ENCODE results near the gene GALNT2. TPM values are rescaled to one million over a fixed set of nuclear protein-coding genes. Genes with fewer than 3 reads are reported as not detected.

Gene GALNT2
- total RNA-seq, 1 experiment from 2014 or later: 141 TPM

DNA sequence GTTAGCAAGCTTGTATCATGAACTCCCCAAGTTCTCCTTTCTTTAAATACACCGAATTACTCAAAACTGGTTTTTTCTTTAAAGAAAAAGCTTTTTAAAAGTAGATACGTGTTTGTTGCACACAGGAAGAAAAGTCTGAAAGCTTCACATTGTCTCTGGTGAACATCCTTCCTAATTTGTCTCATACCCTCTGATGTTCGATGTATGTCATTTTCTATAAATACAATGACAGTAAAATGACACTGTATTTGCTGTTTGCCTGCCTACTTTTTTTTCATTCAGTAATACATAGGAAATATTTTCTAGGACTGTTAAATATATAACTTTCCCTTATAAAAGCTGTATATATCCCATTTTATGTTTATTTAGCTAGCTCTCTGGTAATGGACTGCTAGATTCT lies 153.9 kb downstream of the GALNT2 start:
- Mint-ChIP-seq H3K4me3 (ENCODE audit: low read depth, unreplicated experiment) (no peak overlapping the region), H3K9me3 (ENCODE audit: low read depth, unreplicated experiment) (peaks cover 3% of the 10 kb centered on the region), H3K4me1 (ENCODE audit: low read depth, unreplicated experiment) (peaks cover 7% of the 10 kb centered on the region), H3K36me3 (ENCODE audit: insufficient read depth, unreplicated experiment) (peaks cover 10% of the 10 kb centered on the region), H3K27ac (ENCODE audit: unreplicated experiment) (no peak overlapping the region), H3K27me3 (ENCODE audit: unreplicated experiment) (no peaks in the 10 kb centered on the region)
- no TSS peak for BruUV-seq (replicated peaks)
- intact Hi-C loops (cut with micrococcal nuclease; ENCODE audit: unreplicated experiment): no loop called here
- CTCF ChIA-PET: no interaction called here
- TF ChIP-seq, protein P1, sequence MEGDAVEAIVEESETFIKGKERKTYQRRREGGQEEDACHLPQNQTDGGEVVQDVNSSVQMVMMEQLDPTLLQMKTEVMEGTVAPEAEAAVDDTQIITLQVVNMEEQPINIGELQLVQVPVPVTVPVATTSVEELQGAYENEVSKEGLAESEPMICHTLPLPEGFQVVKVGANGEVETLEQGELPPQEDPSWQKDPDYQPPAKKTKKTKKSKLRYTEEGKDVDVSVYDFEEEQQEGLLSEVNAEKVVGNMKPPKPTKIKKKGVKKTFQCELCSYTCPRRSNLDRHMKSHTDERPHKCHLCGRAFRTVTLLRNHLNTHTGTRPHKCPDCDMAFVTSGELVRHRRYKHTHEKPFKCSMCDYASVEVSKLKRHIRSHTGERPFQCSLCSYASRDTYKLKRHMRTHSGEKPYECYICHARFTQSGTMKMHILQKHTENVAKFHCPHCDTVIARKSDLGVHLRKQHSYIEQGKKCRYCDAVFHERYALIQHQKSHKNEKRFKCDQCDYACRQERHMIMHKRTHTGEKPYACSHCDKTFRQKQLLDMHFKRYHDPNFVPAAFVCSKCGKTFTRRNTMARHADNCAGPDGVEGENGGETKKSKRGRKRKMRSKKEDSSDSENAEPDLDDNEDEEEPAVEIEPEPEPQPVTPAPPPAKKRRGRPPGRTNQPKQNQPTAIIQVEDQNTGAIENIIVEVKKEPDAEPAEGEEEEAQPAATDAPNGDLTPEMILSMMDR (IDR thresholded peaks at IDR 0.05; ENCODE audit: unreplicated experiment): no peak
- no peak for DNase-seq

DNA sequence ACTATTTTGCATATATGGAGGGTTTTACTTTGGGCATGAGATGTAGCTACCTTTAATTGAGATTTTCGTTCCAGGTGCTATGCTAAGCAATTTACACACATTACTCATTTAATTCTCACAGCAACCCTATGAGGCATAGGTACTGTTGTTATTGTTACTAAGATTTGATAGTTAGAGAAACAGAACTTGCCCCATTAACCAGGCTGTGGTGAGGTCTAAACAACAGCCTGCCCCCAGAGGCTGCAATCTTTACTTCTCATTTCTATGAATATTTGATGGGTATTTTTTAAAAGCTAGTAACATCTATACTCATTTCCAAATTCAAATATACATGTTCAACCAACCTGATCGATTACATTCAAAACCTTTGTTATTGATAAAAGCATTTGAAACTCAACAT lies 155.6 kb downstream of the GALNT2 start:
- intact Hi-C loops (cut with micrococcal nuclease; ENCODE audit: unreplicated experiment): no loop called here
- no peaks in the 10 kb centered on the region for H3K9me3 Mint-ChIP-seq (ENCODE audit: low read depth, unreplicated experiment)
- CTCF ChIA-PET: interaction anchor here (0.6 kb wide), 1 partner anchor 321 kb away, joined by 3 read pairs; no protein-coding TSS in a partner anchor
- no peaks in the 10 kb centered on the region for H3K27me3 Mint-ChIP-seq (ENCODE audit: unreplicated experiment)
- DNase-seq: no peak
- no TSS peak for BruUV-seq (replicated peaks)
- peaks cover 10% of the 10 kb centered on the region for H3K36me3 Mint-ChIP-seq (ENCODE audit: insufficient read depth, unreplicated experiment)
- no peak overlapping the region for H3K4me3 Mint-ChIP-seq (ENCODE audit: low read depth, unreplicated experiment)
- peaks cover 7% of the 10 kb centered on the region for H3K4me1 Mint-ChIP-seq (ENCODE audit: low read depth, unreplicated experiment)
- TF ChIP-seq, protein P1 (IDR thresholded peaks at IDR 0.05; ENCODE audit: unreplicated experiment): no peak
- H3K27ac Mint-ChIP-seq (ENCODE audit: unreplicated experiment): no peak overlapping the region

DNA sequence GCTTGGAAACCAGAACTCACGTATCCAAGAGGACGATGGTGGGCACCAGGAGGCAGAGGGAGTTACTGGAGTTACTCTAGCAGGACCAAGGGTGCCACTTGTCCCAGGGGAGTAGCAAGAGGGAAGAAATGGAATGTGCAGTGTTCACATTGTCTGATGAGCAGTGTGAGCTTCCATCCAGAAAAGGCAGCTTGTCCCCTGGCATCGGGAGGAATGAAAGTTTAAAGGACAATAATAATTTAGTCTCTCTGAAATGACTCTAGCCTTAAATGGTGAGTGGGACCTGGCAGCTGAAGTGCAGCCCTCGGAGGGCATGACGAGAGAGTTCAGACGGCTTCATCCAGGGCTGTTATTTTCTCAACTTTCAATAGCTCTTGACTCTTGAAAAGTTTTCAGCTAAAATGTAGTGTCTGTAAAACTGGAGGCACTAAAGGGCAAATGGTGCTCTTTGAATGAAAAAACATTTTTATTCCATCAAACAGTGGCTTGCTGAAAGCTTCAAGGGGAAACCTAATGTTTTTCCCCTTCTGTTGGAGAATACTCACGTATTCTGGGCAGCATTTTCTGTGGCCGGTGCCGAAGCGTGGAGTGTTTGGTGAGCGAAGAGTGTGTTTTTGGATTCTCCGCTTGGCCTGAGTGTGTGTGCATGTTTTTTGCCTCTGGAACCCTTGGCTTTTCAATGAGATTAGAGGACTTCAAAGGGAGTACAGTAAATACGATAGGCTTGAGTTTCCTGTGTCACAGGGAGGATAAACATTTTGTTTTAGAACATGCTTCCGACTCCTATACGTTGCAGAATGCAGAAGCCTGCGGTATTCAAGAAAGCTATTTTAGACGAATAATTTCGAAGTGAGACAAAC lies 157.3 kb downstream of the GALNT2 start:
- Mint-ChIP-seq H3K4me3 (ENCODE audit: low read depth, unreplicated experiment) (no peak overlapping the region), H3K9me3 (ENCODE audit: low read depth, unreplicated experiment) (no peaks in the 10 kb centered on the region), H3K27ac (ENCODE audit: unreplicated experiment) (no peak overlapping the region), H3K27me3 (ENCODE audit: unreplicated experiment) (no peaks in the 10 kb centered on the region), H3K4me1 (ENCODE audit: low read depth, unreplicated experiment) (peaks cover 4% of the 10 kb centered on the region), H3K36me3 (ENCODE audit: insufficient read depth, unreplicated experiment) (peaks cover 6% of the 10 kb centered on the region)
- DNase-seq: no peak
- TF ChIP-seq, protein P1 (IDR thresholded peaks at IDR 0.05; ENCODE audit: unreplicated experiment): no peak
- BruUV-seq (replicated peaks): no TSS peak
- CTCF ChIA-PET: interaction anchor here (0.7 to 1.1 kb wide), 3 partner anchors 13 to 981 kb away, joined by 3 read pairs; no protein-coding TSS in a partner anchor
- intact Hi-C loops (cut with micrococcal nuclease; ENCODE audit: unreplicated experiment): no loop called here

DNA sequence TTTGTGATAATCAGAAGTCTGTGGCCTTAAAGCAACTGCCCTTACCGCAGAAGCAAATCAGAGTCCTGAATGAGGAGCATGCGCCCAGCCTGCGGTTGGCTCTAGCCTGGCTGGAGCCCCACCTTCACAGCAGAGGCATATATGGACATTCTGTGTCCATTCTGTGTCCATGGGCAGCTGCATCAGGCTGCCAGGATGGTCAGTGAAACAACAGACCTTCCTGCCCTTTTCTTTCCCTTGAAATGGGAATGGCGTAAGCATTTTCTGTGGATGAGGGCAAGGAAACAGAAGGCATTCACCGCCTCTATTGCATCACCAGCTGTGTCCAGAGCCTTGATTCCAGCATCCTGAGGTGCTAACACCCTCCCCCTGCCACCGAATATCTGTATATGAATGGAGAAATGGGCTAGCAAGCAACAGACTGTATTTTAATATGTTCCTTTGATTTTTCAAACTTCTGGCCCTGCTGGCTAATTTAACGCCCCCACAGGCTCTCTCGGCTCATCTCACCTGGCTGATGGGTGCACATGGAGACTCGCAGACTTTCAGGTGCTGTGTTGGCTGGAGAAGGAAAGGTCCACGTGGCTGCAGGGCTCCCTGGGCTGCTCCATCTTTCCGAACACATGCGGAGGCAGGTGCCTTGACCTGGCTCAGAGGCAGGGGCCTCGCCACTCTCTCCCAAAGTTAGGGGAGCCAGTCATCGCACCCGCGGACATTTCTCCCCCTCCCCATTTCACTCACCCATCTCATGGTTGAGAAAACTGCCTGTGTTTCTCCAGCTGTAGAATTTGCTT lies 159.2 kb downstream of the GALNT2 start:
- BruUV-seq (replicated peaks): no TSS peak
- Mint-ChIP-seq H3K4me1 (ENCODE audit: low read depth, unreplicated experiment) (no peaks in the 10 kb centered on the region), H3K27ac (ENCODE audit: unreplicated experiment) (no peak overlapping the region), H3K4me3 (ENCODE audit: low read depth, unreplicated experiment) (no peak overlapping the region), H3K27me3 (ENCODE audit: unreplicated experiment) (no peaks in the 10 kb centered on the region), H3K9me3 (ENCODE audit: low read depth, unreplicated experiment) (no peaks in the 10 kb centered on the region), H3K36me3 (ENCODE audit: insufficient read depth, unreplicated experiment) (no peaks in the 10 kb centered on the region)
- intact Hi-C loops (cut with micrococcal nuclease; ENCODE audit: unreplicated experiment): no loop called here
- DNase-seq: no peak
- TF ChIP-seq, protein P1 (IDR thresholded peaks at IDR 0.05; ENCODE audit: unreplicated experiment): no peak
- CTCF ChIA-PET: interaction anchor here (1.4 kb wide), 1 partner anchor 11 kb away, joined by 4 read pairs; no protein-coding TSS in a partner anchor

All from Calu3 (cell line).